ENCODE measurements around the gene RCCD1. TPM values are rescaled to one million over a fixed set of nuclear protein-coding genes. Genes with fewer than 3 reads are reported as not detected.

The RCCD1 gene
- total RNA-seq, 1 experiment from 2014 or later = 26.1 TPM

DNA sequence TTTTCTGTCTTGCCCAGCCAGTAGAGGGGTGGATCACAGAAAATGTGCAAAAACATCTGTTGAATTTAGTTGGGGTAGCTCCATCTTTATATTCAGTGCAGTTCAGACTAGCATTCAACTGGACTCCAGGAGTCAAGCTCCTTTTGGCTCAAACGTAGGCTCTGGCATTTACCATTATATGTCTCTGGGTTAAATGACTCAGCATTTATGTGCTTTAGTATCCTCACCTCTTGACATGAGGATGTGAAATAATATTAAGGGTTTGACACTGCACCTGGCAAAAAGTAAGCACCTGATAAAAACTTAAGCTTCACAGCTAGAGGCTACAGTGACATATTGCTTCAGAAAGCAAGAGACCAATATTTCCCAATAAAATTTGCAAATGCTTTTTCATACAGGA, 24.9 kb downstream of the RCCD1 start:
- DNase-seq (ENCODE audit: low spot score) = no peak
- no peak overlapping the region for H3K4me3 Mint-ChIP-seq
- ChIA-PET CTCF (interaction anchor here (0.5 to 5.4 kb wide), 2 partner anchors 22 to 289 kb away, joined by 3 to 24 read pairs; no protein-coding TSS in a partner anchor), POLR2A (interaction anchor here (0.6 kb wide), 1 partner anchor 610 kb away, joined by 6 read pairs; no protein-coding TSS in a partner anchor)
- peaks cover 88% of the 10 kb centered on the region for H3K36me3 Mint-ChIP-seq
- no peak overlapping the region for H3K27ac Mint-ChIP-seq
- no peaks in the 10 kb centered on the region for H3K9me3 Mint-ChIP-seq
- no peaks in the 10 kb centered on the region for H3K27me3 Mint-ChIP-seq (ENCODE audit: low read depth)
- no peaks in the 10 kb centered on the region for H3K4me1 Mint-ChIP-seq
- no peak for ATAC-seq
- no peak for TF ChIP-seq TCF7 (CRISPR knock-in tag; IDR thresholded peaks at IDR 0.05; ENCODE audit: low read depth)
- no peak for TF ChIP-seq ZNF121 (CRISPR knock-in tag; IDR thresholded peaks at IDR 0.05)
- no peak for TF ChIP-seq AFF4 (CRISPR knock-in tag; IDR thresholded peaks at IDR 0.05; ENCODE audit: borderline replicate concordance)
- TF ChIP-seq SOX15 (CRISPR knock-in tag; IDR thresholded peaks at IDR 0.05) = no peak
- TF ChIP-seq CBFB (CRISPR knock-in tag; IDR thresholded peaks at IDR 0.05; ENCODE audit: low read depth) = no peak
- TF ChIP-seq, protein P1, sequence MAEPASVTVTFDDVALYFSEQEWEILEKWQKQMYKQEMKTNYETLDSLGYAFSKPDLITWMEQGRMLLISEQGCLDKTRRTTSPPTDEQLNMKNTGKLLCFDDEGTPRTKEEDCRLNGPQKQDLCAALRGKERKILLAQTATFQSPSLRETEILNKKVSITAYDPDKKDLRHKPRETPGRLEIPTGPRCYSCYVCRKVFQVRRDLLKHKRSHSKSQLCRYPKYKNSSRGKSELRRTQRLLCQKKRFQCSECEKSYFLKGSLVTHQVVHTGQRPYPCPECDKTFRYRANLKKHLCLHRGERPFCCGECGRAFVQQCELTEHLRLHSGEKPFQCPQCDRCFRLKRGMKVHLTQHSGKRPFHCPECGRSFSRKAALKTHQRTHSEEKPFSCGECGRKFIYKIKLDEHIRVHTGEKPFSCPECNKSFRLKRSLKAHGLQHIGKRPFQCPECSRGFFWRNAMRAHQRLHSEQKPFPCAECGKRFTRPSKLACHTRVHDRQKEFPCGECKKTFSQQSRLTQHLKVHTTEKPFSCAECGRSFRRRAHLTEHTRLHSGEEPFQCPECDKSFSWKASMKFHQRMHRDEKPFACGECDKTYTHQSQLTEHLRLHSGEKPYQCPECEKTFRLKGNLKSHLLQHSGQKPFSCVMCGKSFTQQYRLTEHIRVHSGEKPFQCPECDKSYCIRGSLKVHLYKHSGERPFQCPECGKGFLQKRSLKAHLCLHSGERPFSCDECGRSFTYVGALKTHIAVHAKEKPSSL (CRISPR knock-in tag; conservative IDR thresholded peaks at IDR 0.05) = no peak
- no peak for TF ChIP-seq GRHL2 (CRISPR knock-in tag; IDR thresholded peaks at IDR 0.05; ENCODE audit: insufficient replicate concordance, severe bottlenecking)
- TF ChIP-seq TP53 (CRISPR knock-in tag; IDR thresholded peaks at IDR 0.05) = no peak

DNA sequence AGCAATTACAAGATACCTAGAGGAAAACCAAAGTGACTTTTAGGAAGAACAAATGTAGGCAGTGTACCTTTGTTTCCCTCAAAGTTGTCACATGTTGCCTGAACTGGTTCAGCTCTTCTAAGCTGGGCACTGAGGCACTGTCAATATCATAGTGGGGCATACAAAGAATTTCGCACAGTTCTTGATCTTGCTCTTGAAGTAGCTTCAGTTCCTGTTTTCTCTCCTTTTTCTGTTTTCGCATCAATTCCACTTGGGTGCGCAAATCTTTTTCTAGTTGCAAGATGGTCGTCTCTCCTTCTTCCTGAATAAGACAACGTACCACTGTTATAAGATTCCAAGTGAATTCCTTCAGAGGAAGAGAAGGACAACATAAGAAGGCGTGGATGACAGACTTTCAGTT, 27.0 kb downstream of the RCCD1 start:
- no peak for TF ChIP-seq HMGA2 (CRISPR knock-in tag; IDR thresholded peaks at IDR 0.05)
- TF ChIP-seq, protein P2, sequence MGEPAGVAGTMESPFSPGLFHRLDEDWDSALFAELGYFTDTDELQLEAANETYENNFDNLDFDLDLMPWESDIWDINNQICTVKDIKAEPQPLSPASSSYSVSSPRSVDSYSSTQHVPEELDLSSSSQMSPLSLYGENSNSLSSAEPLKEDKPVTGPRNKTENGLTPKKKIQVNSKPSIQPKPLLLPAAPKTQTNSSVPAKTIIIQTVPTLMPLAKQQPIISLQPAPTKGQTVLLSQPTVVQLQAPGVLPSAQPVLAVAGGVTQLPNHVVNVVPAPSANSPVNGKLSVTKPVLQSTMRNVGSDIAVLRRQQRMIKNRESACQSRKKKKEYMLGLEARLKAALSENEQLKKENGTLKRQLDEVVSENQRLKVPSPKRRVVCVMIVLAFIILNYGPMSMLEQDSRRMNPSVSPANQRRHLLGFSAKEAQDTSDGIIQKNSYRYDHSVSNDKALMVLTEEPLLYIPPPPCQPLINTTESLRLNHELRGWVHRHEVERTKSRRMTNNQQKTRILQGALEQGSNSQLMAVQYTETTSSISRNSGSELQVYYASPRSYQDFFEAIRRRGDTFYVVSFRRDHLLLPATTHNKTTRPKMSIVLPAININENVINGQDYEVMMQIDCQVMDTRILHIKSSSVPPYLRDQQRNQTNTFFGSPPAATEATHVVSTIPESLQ (CRISPR knock-in tag; IDR thresholded peaks at IDR 0.05) = no peak
- no peak for TF ChIP-seq ZSCAN18 (CRISPR knock-in tag; IDR thresholded peaks at IDR 0.05)
- TF ChIP-seq AR (CRISPR knock-in tag; IDR thresholded peaks at IDR 0.05) = no peak
- TF ChIP-seq SMAD4 (CRISPR knock-in tag; IDR thresholded peaks at IDR 0.05) = no peak
- H3K9me3 Mint-ChIP-seq = no peaks in the 10 kb centered on the region
- ATAC-seq = no peak
- ChIA-PET CTCF (interaction anchor here (1.4 to 5.4 kb wide), 2 partner anchors 24 to 68 kb away, joined by 3 to 24 read pairs; no protein-coding TSS in a partner anchor), POLR2A (interaction anchor here (1.0 kb wide), 1 partner anchor 13 kb away, joined by 3 read pairs; the partner anchor contains the start of gene PRC1)
- no peaks in the 10 kb centered on the region for H3K4me1 Mint-ChIP-seq
- H3K27me3 Mint-ChIP-seq (ENCODE audit: low read depth) = no peaks in the 10 kb centered on the region
- H3K27ac Mint-ChIP-seq = no peak overlapping the region
- no peak for DNase-seq (ENCODE audit: low spot score)
- H3K4me3 Mint-ChIP-seq = no peak overlapping the region
- peaks cover 70% of the 10 kb centered on the region for H3K36me3 Mint-ChIP-seq

All from WTC11 (cell line).